Esophagus muscularis mucosa (tissue), 3 donors: ENCODE measurements around the gene TSHB.

ENCODE experiments used
- POLR2A ChIP-seq: fragments of 450-650 bp; IDR thresholded peaks from one replicate; pipeline ENCODE4 v1.6.1; 2017; ENCODE audit warnings: antibody characterized with exemption, moderate library complexity, mild to moderate bottlenecking, low read depth
- TF ChIP-seq, protein P1 (sequence below), 3 experiments: fragments of 200-600 bp in 2 of 3; fragments of 450-650 bp in 1 of 3; sonication (generic) in 2 of 3; IDR thresholded peaks; one replicate each; pipeline ENCODE4 v1.5.1; 2017 to 2019; ENCODE audit warnings: antibody characterized with exemption in 3 of 3, mild to moderate bottlenecking in 2 of 3, moderate library complexity in 1 of 3

DNA sequence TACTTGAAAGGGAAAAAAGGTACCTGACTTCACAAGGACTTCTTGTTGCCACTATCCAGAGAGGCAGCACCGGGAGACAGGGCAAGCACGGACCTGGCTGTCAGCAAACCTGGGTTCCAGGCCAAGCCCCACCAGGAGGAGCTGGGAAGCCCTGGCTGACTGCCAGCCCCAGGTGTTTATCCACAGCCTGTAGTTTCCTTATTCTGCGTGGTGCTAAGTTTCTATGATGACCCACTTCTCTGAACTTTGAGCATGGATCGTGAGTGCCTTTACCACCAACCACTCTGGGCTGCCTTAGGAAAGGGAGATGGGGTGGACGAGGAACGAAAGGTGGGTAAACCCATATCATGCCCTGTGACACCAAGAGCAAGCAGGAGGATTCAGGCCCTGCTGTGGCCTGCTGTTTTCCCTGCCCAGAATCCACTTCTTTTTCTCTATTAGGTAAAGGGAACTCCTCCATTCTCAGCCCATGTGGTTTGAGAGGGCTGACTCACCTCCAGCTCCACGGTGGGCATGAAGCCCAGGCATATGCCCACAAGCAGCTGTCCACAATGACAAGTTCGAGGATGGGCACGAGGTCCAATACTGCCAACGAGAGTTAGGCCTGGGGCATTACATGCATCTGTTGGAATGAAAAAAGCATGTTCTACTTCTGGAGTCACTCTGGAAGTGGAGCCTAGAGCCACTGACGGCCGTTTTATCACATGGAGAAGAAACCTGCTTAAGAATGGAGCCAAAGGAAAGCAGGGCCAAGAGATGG is 39.4 kb downstream of the TSHB start:
- TF ChIP-seq, protein P1, sequence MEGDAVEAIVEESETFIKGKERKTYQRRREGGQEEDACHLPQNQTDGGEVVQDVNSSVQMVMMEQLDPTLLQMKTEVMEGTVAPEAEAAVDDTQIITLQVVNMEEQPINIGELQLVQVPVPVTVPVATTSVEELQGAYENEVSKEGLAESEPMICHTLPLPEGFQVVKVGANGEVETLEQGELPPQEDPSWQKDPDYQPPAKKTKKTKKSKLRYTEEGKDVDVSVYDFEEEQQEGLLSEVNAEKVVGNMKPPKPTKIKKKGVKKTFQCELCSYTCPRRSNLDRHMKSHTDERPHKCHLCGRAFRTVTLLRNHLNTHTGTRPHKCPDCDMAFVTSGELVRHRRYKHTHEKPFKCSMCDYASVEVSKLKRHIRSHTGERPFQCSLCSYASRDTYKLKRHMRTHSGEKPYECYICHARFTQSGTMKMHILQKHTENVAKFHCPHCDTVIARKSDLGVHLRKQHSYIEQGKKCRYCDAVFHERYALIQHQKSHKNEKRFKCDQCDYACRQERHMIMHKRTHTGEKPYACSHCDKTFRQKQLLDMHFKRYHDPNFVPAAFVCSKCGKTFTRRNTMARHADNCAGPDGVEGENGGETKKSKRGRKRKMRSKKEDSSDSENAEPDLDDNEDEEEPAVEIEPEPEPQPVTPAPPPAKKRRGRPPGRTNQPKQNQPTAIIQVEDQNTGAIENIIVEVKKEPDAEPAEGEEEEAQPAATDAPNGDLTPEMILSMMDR (IDR thresholded peaks at IDR 0.05), result peak in 1 of 3 experiments; percentile 7
- TF ChIP-seq POLR2A, result no peak
